ENCODE data around the gene TNFSF8.

GRCh38 chr9:114889802-114890224 lies 40.6 kb downstream of the TNFSF8 start:
- TF ChIP-seq GATA2 (IDR thresholded peaks at IDR 0.05; ENCODE audit: low read depth, low read length), result no peak
- TF ChIP-seq GATA3 (IDR thresholded peaks at IDR 0.05; ENCODE audit: low read depth, low read length), result no peak

Measured in SH-SY5Y (cell line).